ENCODE measurements around the gene GIT1. TPM values are rescaled to one million over a fixed set of nuclear protein-coding genes. Genes with fewer than 3 reads are reported as not detected.

GIT1 gene
- total RNA-seq, 3 donors from 2014 or later (not counting 1 experiment from before 2014, with no cell fraction given), result 39.4 to 61.4 (median 54.6) TPM

DNA sequence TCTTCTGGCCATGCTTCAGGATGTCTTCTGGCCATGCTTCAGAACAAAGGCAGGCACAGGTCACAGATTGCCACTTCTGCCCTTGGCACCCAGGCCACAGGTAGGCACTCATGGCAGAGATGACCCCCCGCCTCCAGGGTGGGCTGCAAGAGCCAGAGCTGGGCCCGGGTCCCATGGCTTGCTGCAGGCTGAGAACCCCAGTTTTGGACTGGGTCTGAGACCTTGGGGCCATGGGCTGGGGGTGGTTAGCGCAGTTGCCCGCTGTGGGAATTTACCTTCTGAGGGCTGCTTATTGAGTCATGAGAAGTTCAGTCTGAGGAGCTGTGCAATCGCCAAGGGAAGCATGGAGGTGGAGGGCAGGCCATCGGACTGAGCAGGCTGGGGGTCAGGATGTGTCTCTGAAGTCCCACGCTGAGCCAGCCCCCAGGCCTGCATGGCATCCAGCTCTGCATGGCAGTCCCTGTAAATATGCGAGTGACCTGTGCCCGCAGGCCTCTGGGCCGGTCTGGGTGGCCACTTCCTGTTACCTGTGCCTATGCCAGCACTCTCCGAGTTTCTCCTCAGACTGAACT lies 5.2 kb upstream of the GIT1 start:
- ATAC-seq (no peak), DNase-seq (no peak)
- H3K4me3 ChIP-seq (ENCODE audit: low read length), result no peak overlapping the region
- Mint-ChIP-seq H3K9me3 (no peaks in the 10 kb centered on the region), H3K27ac (no peak overlapping the region), H3K4me3 (peak overlapping the region; percentile 40), H3K36me3 (no peaks in the 10 kb centered on the region), H3K4me1 (peaks cover 9 to 43% of the 10 kb centered on the region in 2 donors), H3K27me3 (ENCODE audit: low read depth in 2 of 2) (peaks cover 8% of the 10 kb centered on the region in 2 donors)
- H3K4me1 ChIP-seq (ENCODE audit: control insufficient read depth, insufficient read depth, low read length), result peaks cover 42% of the 10 kb centered on the region
- H3K9me3 ChIP-seq (ENCODE audit: control insufficient read depth, insufficient read depth, low read length), result no peaks in the 10 kb centered on the region
- no peaks in the 10 kb centered on the region for H3K36me3 ChIP-seq (ENCODE audit: control insufficient read depth, insufficient read depth, low read length)
- TF ChIP-seq, protein P1, sequence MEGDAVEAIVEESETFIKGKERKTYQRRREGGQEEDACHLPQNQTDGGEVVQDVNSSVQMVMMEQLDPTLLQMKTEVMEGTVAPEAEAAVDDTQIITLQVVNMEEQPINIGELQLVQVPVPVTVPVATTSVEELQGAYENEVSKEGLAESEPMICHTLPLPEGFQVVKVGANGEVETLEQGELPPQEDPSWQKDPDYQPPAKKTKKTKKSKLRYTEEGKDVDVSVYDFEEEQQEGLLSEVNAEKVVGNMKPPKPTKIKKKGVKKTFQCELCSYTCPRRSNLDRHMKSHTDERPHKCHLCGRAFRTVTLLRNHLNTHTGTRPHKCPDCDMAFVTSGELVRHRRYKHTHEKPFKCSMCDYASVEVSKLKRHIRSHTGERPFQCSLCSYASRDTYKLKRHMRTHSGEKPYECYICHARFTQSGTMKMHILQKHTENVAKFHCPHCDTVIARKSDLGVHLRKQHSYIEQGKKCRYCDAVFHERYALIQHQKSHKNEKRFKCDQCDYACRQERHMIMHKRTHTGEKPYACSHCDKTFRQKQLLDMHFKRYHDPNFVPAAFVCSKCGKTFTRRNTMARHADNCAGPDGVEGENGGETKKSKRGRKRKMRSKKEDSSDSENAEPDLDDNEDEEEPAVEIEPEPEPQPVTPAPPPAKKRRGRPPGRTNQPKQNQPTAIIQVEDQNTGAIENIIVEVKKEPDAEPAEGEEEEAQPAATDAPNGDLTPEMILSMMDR (IDR thresholded peaks at IDR 0.05), result no peak
- intact Hi-C loops (cut with micrococcal nuclease), result no loop called here
- H3K27ac ChIP-seq (ENCODE audit: low read length), result no peak overlapping the region
- peaks cover 3% of the 10 kb centered on the region for H3K27me3 ChIP-seq (ENCODE audit: control insufficient read depth, insufficient read depth, low read length)
- 91% methylated on average over 11 of the region's 11 CpGs for WGBS (ENCODE audit: insufficient coverage)

DNA sequence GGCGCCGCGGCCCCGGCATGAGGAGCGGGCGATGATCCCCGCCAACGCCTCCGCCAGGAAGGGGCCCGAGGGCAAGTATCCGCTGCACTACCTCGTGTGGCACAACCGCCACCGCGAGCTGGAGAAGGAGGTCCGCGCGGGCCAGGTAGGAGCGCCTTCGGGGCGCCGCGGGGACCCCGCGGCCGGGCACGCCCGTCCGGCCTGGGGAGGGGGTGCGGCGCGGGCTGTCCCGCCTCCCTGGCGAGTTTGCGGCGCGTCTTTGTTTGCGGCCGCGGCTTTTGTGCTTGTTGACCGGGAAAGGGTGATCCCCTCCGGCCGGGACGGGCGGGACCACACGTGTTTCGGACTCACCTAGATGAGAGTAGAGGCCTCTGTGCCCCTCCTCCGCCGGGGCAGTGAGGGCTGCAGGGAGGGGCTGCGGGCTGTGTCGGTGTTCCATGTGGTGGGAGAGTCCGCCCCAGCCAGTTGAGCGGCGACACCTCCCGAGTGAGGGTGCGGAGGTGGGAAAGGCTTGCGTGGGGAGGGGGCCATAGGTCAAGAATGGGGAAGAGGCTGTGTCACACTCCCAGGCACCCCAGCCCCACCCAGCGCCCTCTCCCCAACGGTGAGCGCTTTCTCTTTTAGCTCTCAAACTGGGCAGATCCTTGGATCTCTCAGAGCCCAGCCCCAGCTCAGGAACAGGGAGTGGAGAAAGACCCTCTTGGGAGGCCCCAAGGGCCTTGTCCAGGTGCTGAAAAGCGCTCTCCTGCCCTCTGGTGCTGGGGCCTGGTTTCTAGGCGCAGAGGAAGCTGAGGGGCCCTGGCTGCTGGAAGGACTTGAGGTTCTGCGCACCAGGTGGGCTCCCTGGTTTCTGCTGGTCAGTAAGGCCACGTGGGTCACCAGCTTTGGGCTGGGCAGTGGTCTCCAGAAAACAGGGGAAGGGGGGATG lies 4.4 kb upstream of the GIT1 start:
- Histone ChIP-seq H3K4me1 (ENCODE audit: control insufficient read depth, insufficient read depth, low read length) (peaks cover 43% of the 10 kb centered on the region), H3K4me3 (ENCODE audit: low read length) (peak overlapping the region; percentile 24), H3K27me3 (ENCODE audit: control insufficient read depth, insufficient read depth, low read length) (peaks cover 3% of the 10 kb centered on the region), H3K9me3 (ENCODE audit: control insufficient read depth, insufficient read depth, low read length) (no peaks in the 10 kb centered on the region), H3K27ac (ENCODE audit: low read length) (no peak overlapping the region), H3K36me3 (ENCODE audit: control insufficient read depth, insufficient read depth, low read length) (no peaks in the 10 kb centered on the region)
- Mint-ChIP-seq H3K9me3 (no peaks in the 10 kb centered on the region), H3K4me1 (peaks cover 9 to 43% of the 10 kb centered on the region in 2 donors), H3K4me3 (peak overlapping the region; percentile 68), H3K27me3 (ENCODE audit: low read depth in 2 of 2) (peaks cover 2% of the 10 kb centered on the region in 2 donors), H3K36me3 (no peaks in the 10 kb centered on the region), H3K27ac (no peak overlapping the region)
- whole genome bisulfite sequencing (ENCODE audit: insufficient coverage), result 4% methylated on average over 62 of the region's 64 CpGs
- intact Hi-C loops (cut with micrococcal nuclease), result no loop called here
- TF ChIP-seq, protein P1 (IDR thresholded peaks at IDR 0.05), result no peak
- DNase-seq (peak in 1 of 2 donors; percentile 54), ATAC-seq (no peak)

DNA sequence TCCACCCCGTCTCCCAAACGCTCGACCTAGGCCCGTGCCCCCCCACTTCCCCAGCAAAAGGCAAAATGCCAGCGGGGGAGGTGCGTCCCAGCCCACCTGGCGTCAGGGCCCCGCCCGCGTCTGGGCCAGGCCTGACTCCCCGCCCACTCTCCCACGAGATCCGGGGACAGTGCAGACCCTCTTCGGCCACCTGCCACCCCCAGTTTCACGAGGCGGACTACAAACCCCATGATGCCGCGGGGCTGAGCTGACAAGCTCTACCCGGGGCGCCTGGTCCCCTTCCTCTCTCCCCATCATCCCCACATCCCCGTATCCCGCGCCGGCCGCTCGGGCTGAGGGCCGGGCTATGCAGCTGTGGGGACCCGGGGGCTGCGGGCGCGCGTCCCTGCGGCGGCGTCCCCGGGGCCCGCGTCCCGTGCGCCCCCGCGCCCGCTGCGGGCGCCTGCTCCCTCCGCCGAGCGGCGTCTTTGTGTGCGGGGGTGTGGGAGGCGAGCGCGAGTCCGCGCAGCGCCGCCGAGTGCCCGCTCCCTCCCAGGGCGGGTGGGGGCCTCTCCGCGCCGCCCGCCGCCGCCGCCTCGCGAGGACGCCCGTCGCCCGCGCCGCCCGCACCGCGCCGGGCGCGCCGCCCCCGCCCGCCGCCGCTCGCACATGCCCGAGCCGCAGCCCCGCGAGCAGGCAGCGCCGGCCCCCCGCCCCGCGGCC lies 3.6 kb upstream of the GIT1 start, which contains the start of gene ANKRD13B:
Gene ANKRD13B (plus strand): TSS at position 283 of the 702 bp plus-strand sequence. CDS start 490 bp downstream, outside the sequence.
- Mint-ChIP-seq H3K27me3 (ENCODE audit: low read depth in 2 of 2) (no peaks in the 10 kb centered on the region), H3K4me1 (peaks cover 14 to 52% of the 10 kb centered on the region in 2 donors), H3K27ac (peak within 1 kb of the TSS in 1 of 2 donors; percentile 40), H3K36me3 (no peaks in the 10 kb centered on the region), H3K4me3 (peak within 1 kb of the TSS; percentile 77), H3K9me3 (no peaks in the 10 kb centered on the region)
- peak in 1 of 3 donors; percentile 4 for ATAC-seq
- H3K9me3 ChIP-seq (ENCODE audit: control insufficient read depth, insufficient read depth, low read length), result no peaks in the 10 kb centered on the region
- H3K4me3 ChIP-seq (ENCODE audit: low read length), result peak within 1 kb of the TSS; percentile 50
- H3K4me1 ChIP-seq (ENCODE audit: control insufficient read depth, insufficient read depth, low read length), result peaks cover 51% of the 10 kb centered on the region
- H3K27me3 ChIP-seq (ENCODE audit: control insufficient read depth, insufficient read depth, low read length), result peaks cover 3% of the 10 kb centered on the region
- DNase-seq, result peak in 1 of 2 donors; percentile 54
- TF ChIP-seq, protein P1 (IDR thresholded peaks at IDR 0.05), result no peak
- no peak within 1 kb of the TSS for H3K27ac ChIP-seq (ENCODE audit: low read length)
- under 1% methylated on average over 96 of the region's 96 CpGs for WGBS (ENCODE audit: insufficient coverage)
- no peaks in the 10 kb centered on the region for H3K36me3 ChIP-seq (ENCODE audit: control insufficient read depth, insufficient read depth, low read length)
- intact Hi-C loops (cut with micrococcal nuclease), result loop anchor here (1.0 kb wide), 1 partner anchor 22 kb away; no protein-coding TSS in a partner anchor
